Measurements from ENCODE around the gene ADAMTS15. TPM values are rescaled to one million over a fixed set of nuclear protein-coding genes. Genes with fewer than 3 reads are reported as not detected.

Gene ADAMTS15
- total and polyA plus RNA-seq, 2 donors (not counting 1 experiment from before 2014, with no cell fraction given): not detected

GRCh38 chr11:130408901-130409300, 39.5 kb upstream of the ADAMTS15 start:
- no peak overlapping the region for H3K27ac ChIP-seq (ENCODE audit: low read length in 2 of 2)
- peaks cover 0 to 14% (median 0%) of the 10 kb centered on the region in 4 experiments for H3K27me3 ChIP-seq (replicated peaks in 1 of 4; ENCODE audit: control extremely low read depth in 1 of 4, control insufficient read depth in 3 of 4, insufficient read depth in 4 of 4, low read length in 3 of 4)
- H3K9ac ChIP-seq (ENCODE audit: low read length): no peak overlapping the region
- DNase-seq (no peak), ATAC-seq (ENCODE audit: low read depth) (no peak)
- H3K4me1 Mint-ChIP-seq: no peaks in the 10 kb centered on the region
- no peaks in the 10 kb centered on the region for H3K36me3 ChIP-seq (replicated peaks in 1 of 2; ENCODE audit: control extremely low read depth in 1 of 2, control insufficient read depth in 1 of 2, extremely low read depth in 1 of 2, insufficient read depth in 2 of 2, low read length in 1 of 2)
- H3K27ac Mint-ChIP-seq: no peak overlapping the region
- TF ChIP-seq CTCF (IDR thresholded peaks at IDR 0.05) (no peak), EZH2 (IDR thresholded peaks at IDR 0.05; ENCODE audit: borderline replicate concordance, insufficient read depth, low read depth, low read length, poor library complexity, severe bottlenecking) (no peak)
- POLR2A ChIA-PET: no interaction called here
- H2AFZ ChIP-seq (ENCODE audit: insufficient read depth, low read depth, low read length, poor library complexity, severe bottlenecking): no peak overlapping the region
- 76% methylated on average over 8 of the region's 8 CpGs for WGBS (ENCODE audit: insufficient coverage)
- H4K20me1 ChIP-seq (ENCODE audit: control insufficient read depth, insufficient read depth, low read length, poor library complexity, severe bottlenecking): no peaks in the 10 kb centered on the region
- intact Hi-C loops (cut with micrococcal nuclease): no loop called here
- no peak overlapping the region for H3K4me3 Mint-ChIP-seq
- no peaks in the 10 kb centered on the region for H3K4me1 ChIP-seq (ENCODE audit: control insufficient read depth in 2 of 2, insufficient read depth in 2 of 2, low read length in 2 of 2)
- H3K27me3 Mint-ChIP-seq: peaks cover 27% of the 10 kb centered on the region
- no peaks in the 10 kb centered on the region for H3K79me2 ChIP-seq (ENCODE audit: control insufficient read depth, insufficient read depth, low read length)
- CTCF ChIA-PET: interaction anchor here (1.6 kb wide), 1 partner anchor 24 kb away, joined by 3 read pairs; no protein-coding TSS in a partner anchor
- no peaks in the 10 kb centered on the region for H3K9me3 ChIP-seq (ENCODE audit: control extremely low read depth in 1 of 3, control insufficient read depth in 2 of 3, insufficient read depth in 1 of 3, low read length in 2 of 3)
- H3K4me2 ChIP-seq (replicated peaks; ENCODE audit: low read depth, low read length, poor library complexity, severe bottlenecking): no peak overlapping the region
- H3K4me3 ChIP-seq (ENCODE audit: control extremely low read depth in 1 of 5, extremely low read depth in 1 of 5, insufficient read depth in 1 of 5, low read depth in 2 of 5, low read length in 4 of 5): no peak overlapping the region
- no peaks in the 10 kb centered on the region for H3K9me3 Mint-ChIP-seq (ENCODE audit: insufficient read depth)

DNA sequence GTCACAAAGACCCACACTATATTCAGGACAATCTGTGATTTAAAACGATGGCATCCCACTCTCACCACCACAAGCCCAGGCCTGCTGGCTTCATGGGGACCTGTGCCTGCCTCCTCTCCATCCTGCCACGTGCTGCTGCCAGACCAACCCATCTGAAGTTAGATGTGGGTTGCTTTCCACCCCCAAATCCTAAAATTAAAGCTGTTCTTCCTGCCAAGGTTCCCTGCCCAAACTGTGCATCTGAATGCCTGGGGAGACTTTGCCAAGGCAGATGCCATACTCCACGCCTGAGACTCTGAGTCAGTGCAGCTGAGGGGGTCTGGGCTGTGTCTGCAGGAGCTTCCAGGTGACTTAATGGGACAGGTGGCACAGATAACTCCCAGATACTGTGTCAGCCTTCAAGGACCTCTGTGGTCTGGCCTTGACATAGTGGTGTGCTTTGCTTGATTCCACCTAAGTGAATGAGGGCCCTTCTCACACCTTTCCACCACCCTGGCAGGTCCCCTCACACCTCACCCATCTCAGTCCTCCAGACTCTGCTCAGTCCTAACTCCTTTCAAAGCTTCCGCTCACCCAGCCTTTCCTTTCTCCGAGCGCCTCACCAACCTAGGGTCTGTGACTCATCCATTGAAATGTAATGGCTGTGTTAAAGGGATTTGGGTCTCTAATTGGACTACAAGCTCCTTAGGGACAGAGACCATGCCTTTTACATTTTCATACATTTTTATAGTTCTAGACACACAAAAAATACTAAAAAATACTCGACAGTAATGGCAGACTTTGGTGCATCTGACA, 38.7 kb upstream of the ADAMTS15 start:
- peaks cover 28% of the 10 kb centered on the region for H3K27me3 Mint-ChIP-seq
- H3K79me2 ChIP-seq (ENCODE audit: control insufficient read depth, insufficient read depth, low read length): no peaks in the 10 kb centered on the region
- ChIA-PET CTCF (interaction anchor here (1.6 kb wide), 1 partner anchor 23 kb away, joined by 3 read pairs; no protein-coding TSS in a partner anchor), POLR2A (interaction anchor here (0.6 kb wide), 1 partner anchor 174 kb away, joined by 5 read pairs; no protein-coding TSS in a partner anchor)
- H3K36me3 ChIP-seq (replicated peaks in 1 of 2; ENCODE audit: control extremely low read depth in 1 of 2, control insufficient read depth in 1 of 2, extremely low read depth in 1 of 2, insufficient read depth in 2 of 2, low read length in 1 of 2): no peaks in the 10 kb centered on the region
- TF ChIP-seq CTCF (IDR thresholded peaks at IDR 0.05): no peak
- TF ChIP-seq EZH2 (IDR thresholded peaks at IDR 0.05; ENCODE audit: borderline replicate concordance, insufficient read depth, low read depth, low read length, poor library complexity, severe bottlenecking): no peak
- no peak overlapping the region for H3K4me3 Mint-ChIP-seq
- H4K20me1 ChIP-seq (ENCODE audit: control insufficient read depth, insufficient read depth, low read length, poor library complexity, severe bottlenecking): no peaks in the 10 kb centered on the region
- no peak overlapping the region for H2AFZ ChIP-seq (ENCODE audit: insufficient read depth, low read depth, low read length, poor library complexity, severe bottlenecking)
- intact Hi-C loops (cut with micrococcal nuclease): no loop called here
- no peak overlapping the region for H3K27ac Mint-ChIP-seq
- H3K4me1 Mint-ChIP-seq: no peaks in the 10 kb centered on the region
- H3K9ac ChIP-seq (ENCODE audit: low read length): no peak overlapping the region
- peaks cover 0 to 18% (median 0%) of the 10 kb centered on the region in 4 experiments for H3K27me3 ChIP-seq (replicated peaks in 1 of 4; ENCODE audit: control extremely low read depth in 1 of 4, control insufficient read depth in 3 of 4, insufficient read depth in 4 of 4, low read length in 3 of 4)
- WGBS (ENCODE audit: insufficient coverage): 86% methylated on average over 4 of the region's 7 CpGs
- H3K27ac ChIP-seq (ENCODE audit: low read length in 2 of 2): no peak overlapping the region
- no peaks in the 10 kb centered on the region for H3K9me3 ChIP-seq (ENCODE audit: control extremely low read depth in 1 of 3, control insufficient read depth in 2 of 3, insufficient read depth in 1 of 3, low read length in 2 of 3)
- no peaks in the 10 kb centered on the region for H3K9me3 Mint-ChIP-seq (ENCODE audit: insufficient read depth)
- no peak for ATAC-seq (ENCODE audit: low read depth)
- DNase-seq: no peak
- H3K4me1 ChIP-seq (ENCODE audit: control insufficient read depth in 2 of 2, insufficient read depth in 2 of 2, low read length in 2 of 2): no peaks in the 10 kb centered on the region
- H3K4me2 ChIP-seq (replicated peaks; ENCODE audit: low read depth, low read length, poor library complexity, severe bottlenecking): no peak overlapping the region
- no peak overlapping the region for H3K4me3 ChIP-seq (ENCODE audit: control extremely low read depth in 1 of 5, extremely low read depth in 1 of 5, insufficient read depth in 1 of 5, low read depth in 2 of 5, low read length in 4 of 5)

Data from B cell (primary cell).